Testis (tissue), 2 donors: ENCODE data around the gene DNMBP.

ENCODE experiments used
- CTCF ChIP-seq, 3 experiments: fragments of 450-650 bp in 2 of 3; fragments of 200-600 bp in 1 of 3; sonication (generic) in 1 of 3; IDR thresholded peaks; one replicate each; pipeline ENCODE4 v1.5.1; 2016 to 2019; ENCODE audit warnings: antibody characterized with exemption in 3 of 3, mild to moderate bottlenecking in 2 of 3, moderate library complexity in 1 of 3
- POLR2A ChIP-seq: fragments of 450-650 bp; IDR thresholded peaks from one replicate; pipeline ENCODE4 v1.6.1; 2017; ENCODE audit warnings: antibody characterized with exemption, mild to moderate bottlenecking, moderate library complexity

- TF ChIP-seq CTCF (IDR thresholded peaks at IDR 0.05) (no peak), POLR2A (no peak)
Measured at GRCh38 chr10:99873846-99874245, 135.9 kb downstream of the DNMBP start.
